GM23248 (cell line): Measurements from ENCODE around the gene LAPTM5. TPM values are rescaled to one million over a fixed set of nuclear protein-coding genes. Genes with fewer than 3 reads are reported as not detected.
A peak's percentile ranks its signal among the peaks of the same experiment; 100 is the strongest.

Source experiments
- DNase-seq: peaks from one replicate; pipeline ENCODE4 v3.0.0-alpha.2; 2015
- H2AFZ ChIP-seq: fragments of 200-600 bp; sonication (generic); 2 replicates; pipeline ENCODE4 v1.6.1; 2016; ENCODE audit warnings: antibody characterized with exemption
- H3F3A ChIP-seq: fragments of 200-600 bp; sonication (generic); 2 replicates; pipeline ENCODE4 v1.6.1; 2016; ENCODE audit warnings: mild to moderate bottlenecking, antibody characterized with exemption, mixed run types; ENCODE audit not compliant: insufficient read depth
- H3K27ac ChIP-seq: fragments of 200-600 bp; sonication (generic); 2 replicates; pipeline ENCODE4 v1.5.1; 2016; ENCODE audit warnings: mild to moderate bottlenecking
- H3K27me3 ChIP-seq: fragments of 200-600 bp; sonication (generic); replicated peaks from 2 replicates; pipeline ENCODE4 v1.6.1; 2016; ENCODE audit warnings: mild to moderate bottlenecking; ENCODE audit not compliant: insufficient read depth
- H3K36me3 ChIP-seq: fragments of 200-600 bp; sonication (generic); 2 replicates; pipeline ENCODE4 v1.6.1; 2016; ENCODE audit warnings: low read depth, mild to moderate bottlenecking
- H3K4me1 ChIP-seq: fragments of 200-600 bp; sonication (generic); 2 replicates; pipeline ENCODE4 v1.6.1; 2016; ENCODE audit warnings: mild to moderate bottlenecking; ENCODE audit not compliant: insufficient read depth
- H3K4me2 ChIP-seq: fragments of 200-600 bp; sonication (generic); one replicate; pipeline ENCODE4 v1.6.1; 2016; ENCODE audit warnings: mild to moderate bottlenecking; ENCODE audit not compliant: unreplicated experiment
- H3K4me3 ChIP-seq: fragments of 200-600 bp; sonication (generic); 2 replicates; pipeline ENCODE4 v1.5.1; 2016; ENCODE audit warnings: mild to moderate bottlenecking
- H3K79me2 ChIP-seq: fragments of 200-600 bp; sonication (generic); 2 replicates; pipeline ENCODE4 v1.6.1; 2016; ENCODE audit warnings: mild to moderate bottlenecking; ENCODE audit not compliant: insufficient read depth
- H3K9ac ChIP-seq: fragments of 200-600 bp; sonication (generic); 2 replicates; pipeline ENCODE4 v1.6.1; 2016; ENCODE audit warnings: mild to moderate bottlenecking
- H3K9me2 ChIP-seq: fragments of 200-600 bp; sonication (generic); 2 replicates; pipeline ENCODE4 v1.6.1; 2016; ENCODE audit warnings: mixed run types, mild to moderate bottlenecking, moderate library complexity; ENCODE audit not compliant: insufficient read depth
- H3K9me3 ChIP-seq: fragments of 200-600 bp; sonication (generic); one replicate; pipeline ENCODE4 v1.6.1; 2017; ENCODE audit warnings: low read depth
- H4K20me1 ChIP-seq: fragments of 200-600 bp; sonication (generic); 2 replicates; pipeline ENCODE4 v1.6.0; 2016; ENCODE audit not compliant: insufficient read depth
- EZH2 ChIP-seq: fragments of 200-600 bp; sonication (generic); IDR thresholded peaks from 2 replicates; pipeline ENCODE4 v1.6.1; 2018; ENCODE audit warnings: antibody characterized with exemption, mild to moderate bottlenecking; ENCODE audit not compliant: insufficient read depth, poor library complexity, severe bottlenecking
- EZH2phosphoT487 ChIP-seq: fragments of 200-600 bp; sonication (generic); IDR thresholded peaks from 2 replicates; pipeline ENCODE4 v1.6.1; 2018; ENCODE audit warnings: antibody characterized with exemption, moderate library complexity, mild to moderate bottlenecking, low read depth; ENCODE audit not compliant: insufficient read depth
- WGBS, 2 experiments: methylation state at CpG; one replicate each; pipeline ENCODE4 v1.1.6; 2015 to 2017; ENCODE audit warnings: low lambda C conversion rate in 2 of 2, low coverage in 1 of 2; ENCODE audit errors: missing lambda C conversion rate in 2 of 2; 5-methylcytosine and 5-hydroxymethylcytosine counted together
- in situ Hi-C: fragments of 300-500 bp; cut with MboI; formaldehyde crosslinking; loops from 2 replicates; pipeline ENCODE4 v1.15.0; 2020
- polyA plus RNA-seq: library from polyadenylated mRNA; unstranded; fragments of >200 nt; fragmentation: Nextera tagmentation; extraction: Ambion mirVana; gene quantifications from 2 replicates; pipeline ENCODE4 v1.2.1, GENCODE V29; 2016
- total RNA-seq: library from RNA; depleted of rRNA; stranded (reverse); fragments of >200 nt; shearing (Covaris generic); gene quantifications from 2 replicates; pipeline ENCODE4 v1.2.3, GENCODE V29; 2014

Gene LAPTM5
- total and polyA plus RNA-seq, 2 experiments from 2014 or later, result 0.36 TPM; not detected in 1

DNA sequence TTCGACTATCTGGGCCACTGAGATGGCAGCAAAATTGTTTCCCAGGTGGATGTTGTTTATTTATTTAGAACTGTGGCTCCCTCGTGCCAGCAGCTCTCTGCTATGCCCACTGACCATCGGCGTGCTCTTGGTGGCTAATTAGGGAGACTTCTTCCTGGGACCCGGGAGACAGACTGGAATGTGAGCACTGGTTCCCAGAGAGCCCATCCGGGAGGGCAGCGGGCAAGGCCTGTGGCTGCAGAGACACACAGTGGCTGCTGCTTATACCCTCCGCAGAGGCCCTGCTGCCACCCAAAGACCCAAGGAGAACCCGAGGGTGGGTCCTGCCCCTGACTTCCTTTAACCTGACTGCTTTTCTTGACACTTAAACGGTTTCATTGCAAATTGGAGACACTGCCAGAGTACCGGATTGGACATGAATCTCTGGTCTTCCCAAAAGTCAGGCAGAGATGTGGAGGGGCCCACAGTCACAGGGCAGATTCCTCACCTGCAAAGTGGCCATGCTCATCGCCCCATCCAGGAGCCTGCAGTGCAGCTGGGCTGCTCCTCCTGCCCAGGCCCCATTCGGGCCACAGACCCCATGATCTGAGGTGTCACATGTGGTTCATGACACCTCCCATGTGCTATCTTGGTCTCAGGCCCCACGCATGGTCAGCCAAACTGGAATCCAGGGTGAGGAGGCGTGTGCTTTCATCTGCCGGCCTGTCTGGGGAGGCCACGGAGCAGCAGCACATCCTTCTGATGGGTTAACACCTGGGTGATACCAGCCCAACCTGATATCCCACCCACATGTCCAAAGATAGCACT is 28.5 kb downstream of the LAPTM5 start:
- no peak overlapping the region for H3K9ac ChIP-seq
- no peak overlapping the region for H3K27ac ChIP-seq
- TF ChIP-seq EZH2, result no peak
- TF ChIP-seq EZH2phosphoT487, result no peak
- H3K27me3 ChIP-seq, result peaks cover 6% of the 10 kb centered on the region; the same call in 1 of the 2 replicates
- no peak overlapping the region for H3K4me2 ChIP-seq
- no peaks in the 10 kb centered on the region for H3K4me1 ChIP-seq
- no peak overlapping the region for H3K4me3 ChIP-seq
- no peaks in the 10 kb centered on the region for H3F3A ChIP-seq
- in situ Hi-C loops, result no loop called here
- H2AFZ ChIP-seq, result no peak overlapping the region
- DNase-seq, result no peak
- H3K79me2 ChIP-seq, result no peaks in the 10 kb centered on the region
- no peaks in the 10 kb centered on the region for H3K9me3 ChIP-seq
- H3K36me3 ChIP-seq, result no peaks in the 10 kb centered on the region
- WGBS, 2 experiments, result 73 to 75% methylated on average over 17 of the region's 17 CpGs
- H4K20me1 ChIP-seq, result no peaks in the 10 kb centered on the region
- H3K9me2 ChIP-seq, result no peaks in the 10 kb centered on the region

GRCh38 chr1:30728340-30728739 is 29.2 kb downstream of the LAPTM5 start:
- no peak for DNase-seq
- H3F3A ChIP-seq, result no peaks in the 10 kb centered on the region
- H3K4me2 ChIP-seq, result no peak overlapping the region
- H3K4me3 ChIP-seq, result no peak overlapping the region
- H3K36me3 ChIP-seq, result no peaks in the 10 kb centered on the region
- no peaks in the 10 kb centered on the region for H3K79me2 ChIP-seq
- H3K9me3 ChIP-seq, result no peaks in the 10 kb centered on the region
- no peak overlapping the region for H3K9ac ChIP-seq
- H3K27me3 ChIP-seq, result peaks cover 6% of the 10 kb centered on the region; the same call in 1 of the 2 replicates
- no peaks in the 10 kb centered on the region for H3K4me1 ChIP-seq
- no peak overlapping the region for H3K27ac ChIP-seq
- WGBS, 2 experiments, result 71 to 74% methylated on average over 8 of the region's 8 CpGs
- TF ChIP-seq EZH2 (no peak), EZH2phosphoT487 (no peak)
- H3K9me2 ChIP-seq, result no peaks in the 10 kb centered on the region
- in situ Hi-C loops, result no loop called here
- no peak overlapping the region for H2AFZ ChIP-seq
- H4K20me1 ChIP-seq, result no peaks in the 10 kb centered on the region

DNA sequence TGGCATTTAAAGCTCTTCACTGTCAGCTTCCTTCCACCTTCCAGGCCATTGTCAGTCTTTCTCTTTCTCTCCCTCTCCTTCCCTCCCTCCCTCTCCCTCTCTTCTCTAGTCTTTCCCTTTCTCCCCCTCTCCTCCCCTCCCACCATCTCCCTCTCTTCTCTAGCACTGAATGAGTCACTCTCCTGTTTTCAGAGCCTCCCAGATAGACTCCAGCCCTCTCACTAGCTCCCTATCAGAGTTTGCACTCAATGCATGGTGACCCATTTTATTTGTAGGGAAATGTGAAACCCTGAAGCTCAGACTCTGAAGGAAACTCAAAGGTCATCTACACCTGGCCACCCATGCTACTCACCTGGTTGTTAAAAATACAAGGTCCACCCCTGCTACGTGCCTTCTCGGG is 29.8 kb downstream of the LAPTM5 start:
- Histone ChIP-seq H4K20me1 (no peaks in the 10 kb centered on the region), H3F3A (no peaks in the 10 kb centered on the region), H3K4me2 (no peak overlapping the region), H2AFZ (no peak overlapping the region), H3K4me3 (no peak overlapping the region), H3K27me3 (peaks cover 6% of the 10 kb centered on the region; the same call in 1 of the 2 replicates), H3K9ac (no peak overlapping the region), H3K36me3 (no peaks in the 10 kb centered on the region), H3K4me1 (no peaks in the 10 kb centered on the region), H3K9me3 (no peaks in the 10 kb centered on the region), H3K27ac (no peak overlapping the region), H3K9me2 (no peaks in the 10 kb centered on the region), H3K79me2 (no peaks in the 10 kb centered on the region)
- TF ChIP-seq EZH2phosphoT487 (no peak), EZH2 (no peak)
- 98 to 100% methylated on average over 2 of the region's 2 CpGs for WGBS, 2 experiments
- peak; percentile 57 for DNase-seq
- in situ Hi-C loops, result no loop called here

DNA sequence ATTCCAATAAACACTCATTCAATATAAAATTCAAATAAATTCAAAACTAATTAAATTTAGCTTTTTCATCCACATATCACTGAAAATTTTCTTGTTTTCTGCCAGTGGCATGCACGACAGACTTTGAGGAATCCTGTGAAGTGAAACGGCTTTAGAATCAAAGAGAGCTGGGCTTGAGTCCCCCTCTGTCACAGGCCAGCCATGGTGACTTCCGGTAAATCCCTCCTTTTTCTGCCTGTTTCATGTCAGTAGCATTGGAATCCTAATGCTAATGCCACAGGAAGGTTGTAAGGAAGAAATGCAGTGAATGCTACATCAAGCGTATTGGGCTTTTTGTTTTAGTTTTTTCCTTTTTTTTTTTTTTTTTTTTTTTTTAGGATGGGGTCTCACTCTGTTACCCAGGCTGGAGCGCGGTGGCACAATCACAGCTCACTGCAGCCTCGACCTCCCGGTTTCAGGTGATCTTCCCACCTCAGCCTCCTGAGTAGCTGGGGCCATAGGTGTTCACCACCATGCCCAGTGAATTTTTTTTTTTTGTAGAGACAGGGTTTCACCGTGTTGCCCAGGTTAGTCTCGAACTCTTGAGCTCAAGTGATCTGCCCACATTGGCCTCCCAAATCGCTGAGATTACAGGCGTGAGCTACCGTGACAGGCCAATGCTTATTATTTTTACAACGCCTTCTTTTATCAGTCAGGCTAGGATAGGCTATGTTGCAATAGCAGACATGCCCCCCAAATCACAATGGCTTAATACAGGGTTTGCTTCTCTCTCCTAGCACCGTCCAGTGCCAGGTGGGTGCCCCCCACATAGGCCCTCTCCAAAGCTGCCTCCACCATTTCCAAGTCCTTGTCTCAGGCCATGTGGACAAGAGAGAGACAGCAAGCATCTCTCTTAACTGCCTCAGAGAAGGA is 30.5 kb downstream of the LAPTM5 start:
- no peak overlapping the region for H2AFZ ChIP-seq
- 83 to 86% methylated on average over 15 of the region's 15 CpGs for WGBS, 2 experiments

More for the DNA sequence above, 30.5 kb downstream of the LAPTM5 start:
- Histone ChIP-seq H3K4me2 (no peak overlapping the region), H3F3A (no peaks in the 10 kb centered on the region), H3K36me3 (no peaks in the 10 kb centered on the region), H3K4me1 (no peaks in the 10 kb centered on the region), H3K27ac (no peak overlapping the region), H4K20me1 (no peaks in the 10 kb centered on the region), H3K9me2 (no peaks in the 10 kb centered on the region), H3K27me3 (peaks cover 6% of the 10 kb centered on the region; the same call in 1 of the 2 replicates), H3K4me3 (no peak overlapping the region), H3K9me3 (no peaks in the 10 kb centered on the region), H3K79me2 (no peaks in the 10 kb centered on the region), H3K9ac (no peak overlapping the region)
- in situ Hi-C loops, result no loop called here
- DNase-seq, result no peak
- no peak for TF ChIP-seq EZH2
